Activated naive CD4-positive, alpha-beta T cell treated with anti-CD3 and anti-CD28 coated beads, Interleukin-2, amount 10 ng/mL, durations not matched to agents 7 days and 5 days (primary cell): ENCODE measurements around the gene TNFRSF8.

Experiments
- CTCF ChIA-PET: fragments of 350-600 bp; sonication (Branson Sonifier 250); formaldehyde crosslinking; loops from one replicate; lab custom pipeline; 2021; ENCODE audit warnings: antibody characterized with exemption; lab: Charles Lee
- DNase-seq: peaks from one replicate; pipeline ENCODE4 v3.0.0-alpha.2; 2020
- H3K27ac Mint-ChIP-seq: one replicate; pipeline ENCODE4 v1.8.0; 2021; ENCODE audit warnings: mild to moderate bottlenecking, moderate library complexity, mixed read lengths
- H3K27me3 Mint-ChIP-seq: one replicate; pipeline ENCODE4 v1.8.0; 2021; ENCODE audit warnings: mild to moderate bottlenecking, mixed read lengths
- H3K36me3 Mint-ChIP-seq: one replicate; pipeline ENCODE4 v1.8.0; 2021; ENCODE audit warnings: mixed read lengths
- H3K4me1 Mint-ChIP-seq: one replicate; pipeline ENCODE4 v1.8.0; 2021; ENCODE audit warnings: mixed read lengths
- H3K4me3 Mint-ChIP-seq: one replicate; pipeline ENCODE4 v1.8.0; 2021; ENCODE audit warnings: mild to moderate bottlenecking, moderate library complexity, mixed read lengths
- H3K9me3 Mint-ChIP-seq: one replicate; pipeline ENCODE4 v1.8.0; 2021; ENCODE audit warnings: mixed read lengths

The TNFRSF8 gene

DNA sequence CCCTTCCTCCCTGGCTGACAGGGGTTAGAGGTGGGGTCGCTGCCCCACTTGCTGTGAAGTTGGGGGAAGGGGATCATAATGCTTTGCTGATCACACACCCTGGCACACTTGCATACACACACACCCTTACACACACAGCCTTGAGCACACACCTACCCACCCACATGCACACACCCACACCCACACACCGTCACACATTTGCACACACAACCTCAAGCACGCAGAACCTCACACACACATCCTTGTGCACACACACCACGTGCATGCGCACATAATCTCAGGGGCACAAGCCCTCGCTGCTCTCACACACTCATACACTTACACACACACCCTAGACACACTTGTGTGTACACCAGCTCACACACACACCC is 16.4 kb upstream of the TNFRSF8 start:
- no peak for DNase-seq
- Mint-ChIP-seq H3K9me3 (no peaks in the 10 kb centered on the region), H3K27ac (no peak overlapping the region), H3K4me3 (no peak overlapping the region), H3K27me3 (peaks cover 28% of the 10 kb centered on the region), H3K36me3 (no peaks in the 10 kb centered on the region), H3K4me1 (peaks cover 4% of the 10 kb centered on the region)
- CTCF ChIA-PET: interaction anchor here (1.3 to 2.5 kb wide), 3 partner anchors 10 to 32 kb away, joined by 4 to 12 read pairs (median 5); no protein-coding TSS in a partner anchor

- Mint-ChIP-seq H3K4me3 (no peak overlapping the region), H3K9me3 (no peaks in the 10 kb centered on the region), H3K36me3 (no peaks in the 10 kb centered on the region), H3K27ac (no peak overlapping the region), H3K27me3 (peaks cover 32% of the 10 kb centered on the region), H3K4me1 (peaks cover 9% of the 10 kb centered on the region)
- peak; percentile 75 for DNase-seq
- CTCF ChIA-PET: interaction anchor here (0.6 to 2.5 kb wide), 4 partner anchors 10 to 32 kb away, joined by 3 to 12 read pairs (median 4); no protein-coding TSS in a partner anchor
These were observed 15.8 kb upstream of the TNFRSF8 start for GRCh38 chr1:12047120-12047876.

GRCh38 chr1:12048372-12048771 is 14.7 kb upstream of the TNFRSF8 start:
- CTCF ChIA-PET: no interaction called here
- no peaks in the 10 kb centered on the region for H3K36me3 Mint-ChIP-seq

GRCh38 chr1:12049616-12050015 is 13.5 kb upstream of the TNFRSF8 start:
- Mint-ChIP-seq H3K4me3 (no peak overlapping the region), H3K27me3 (peaks cover 30% of the 10 kb centered on the region), H3K27ac (no peak overlapping the region), H3K9me3 (no peaks in the 10 kb centered on the region), H3K36me3 (no peaks in the 10 kb centered on the region), H3K4me1 (peaks cover 16% of the 10 kb centered on the region)
- CTCF ChIA-PET: interaction anchor here (0.6 to 2.2 kb wide), 4 partner anchors 14 to 31 kb away, joined by 3 to 9 read pairs (median 5); partner anchors contain the start of gene TNFRSF8
- DNase-seq: no peak

More at GRCh38 chr1:12048372-12048771, 14.7 kb upstream of the TNFRSF8 start:
- DNase-seq: no peak
- Mint-ChIP-seq H3K27me3 (peaks cover 37% of the 10 kb centered on the region), H3K9me3 (no peaks in the 10 kb centered on the region), H3K4me3 (no peak overlapping the region), H3K27ac (no peak overlapping the region), H3K4me1 (peaks cover 16% of the 10 kb centered on the region)

GRCh38 chr1:12051361-12051760 is 11.7 kb upstream of the TNFRSF8 start:
- Mint-ChIP-seq H3K36me3 (no peaks in the 10 kb centered on the region), H3K4me3 (no peak overlapping the region), H3K27me3 (peaks cover 17% of the 10 kb centered on the region), H3K4me1 (peaks cover 14% of the 10 kb centered on the region), H3K27ac (peak overlapping the region; percentile 31), H3K9me3 (no peaks in the 10 kb centered on the region)
- CTCF ChIA-PET: interaction anchor here (1.7 kb wide), 2 partner anchors 14 to 28 kb away, joined by 3 to 6 read pairs; no protein-coding TSS in a partner anchor
- no peak for DNase-seq

DNA sequence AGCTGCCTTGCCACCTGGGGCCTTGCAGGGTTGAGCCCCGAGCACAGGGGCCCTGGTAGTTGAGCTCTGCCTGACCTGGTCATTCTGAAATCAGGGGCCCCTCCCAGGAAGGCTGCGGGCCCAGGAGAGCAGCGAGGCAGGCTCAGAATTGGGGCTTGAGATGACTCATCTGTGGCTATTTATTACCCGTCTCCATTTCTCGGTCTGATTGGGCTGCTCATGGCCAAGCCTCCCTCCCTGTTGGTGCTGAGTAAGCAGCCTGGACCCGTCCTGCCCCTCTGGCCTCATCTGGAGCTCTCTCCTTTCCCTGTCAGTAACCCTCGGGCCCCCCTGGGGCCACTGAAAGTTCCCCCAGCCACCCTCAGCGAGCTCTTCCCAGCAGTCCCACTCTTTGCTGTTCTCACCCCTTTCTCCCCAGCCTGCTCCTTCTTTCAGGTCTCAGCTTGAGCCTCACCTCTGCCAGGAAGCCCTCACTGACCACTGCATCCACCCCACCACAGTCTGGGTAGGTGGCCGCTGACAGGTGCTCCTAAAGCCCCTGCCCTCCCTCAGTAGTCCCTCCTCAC is 11.0 kb upstream of the TNFRSF8 start:
- H3K4me3 Mint-ChIP-seq: no peak overlapping the region
- H3K27me3 Mint-ChIP-seq: peaks cover 15% of the 10 kb centered on the region
- CTCF ChIA-PET: interaction anchor here (1.7 kb wide), 2 partner anchors 14 to 27 kb away, joined by 3 to 6 read pairs; no protein-coding TSS in a partner anchor
- H3K36me3 Mint-ChIP-seq: no peaks in the 10 kb centered on the region
- H3K27ac Mint-ChIP-seq: peak overlapping the region; percentile 19
- no peaks in the 10 kb centered on the region for H3K9me3 Mint-ChIP-seq
- DNase-seq: no peak
- H3K4me1 Mint-ChIP-seq: peaks cover 14% of the 10 kb centered on the region

DNA sequence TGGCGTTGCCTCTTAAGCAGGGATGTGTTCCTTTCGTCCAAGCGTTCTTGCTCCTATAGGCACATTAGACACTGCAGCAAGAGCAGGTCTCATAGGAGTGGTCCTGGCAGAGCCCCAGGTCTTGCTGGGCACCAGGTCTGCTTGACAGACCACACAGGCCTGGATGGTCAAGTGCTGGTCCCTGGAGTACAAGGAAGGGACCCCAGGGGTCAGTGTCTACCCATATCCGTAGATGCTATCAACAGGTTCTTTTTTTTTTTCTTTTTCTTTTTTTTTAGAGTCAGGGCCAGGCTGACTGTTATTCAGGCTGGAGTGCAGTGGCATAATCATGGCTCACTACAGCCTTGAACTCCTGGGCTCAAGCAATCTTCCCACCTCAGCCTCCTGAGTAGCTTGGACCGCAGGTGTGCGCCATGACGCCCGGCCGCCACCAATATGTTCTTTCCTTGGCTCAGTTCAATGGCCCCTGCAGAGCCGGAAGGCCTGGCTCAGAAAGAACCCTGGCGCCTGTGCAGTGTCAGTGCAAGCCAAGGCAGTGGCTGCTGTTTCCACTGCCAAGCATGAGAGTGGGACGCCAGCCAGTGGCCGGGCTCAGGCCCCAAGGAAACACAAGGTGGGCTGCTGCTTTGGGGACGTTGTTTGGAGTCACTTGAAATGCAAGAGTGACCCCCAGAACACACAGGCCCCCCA is 10.0 kb upstream of the TNFRSF8 start:
- Mint-ChIP-seq H3K9me3 (no peaks in the 10 kb centered on the region), H3K27me3 (peaks cover 15% of the 10 kb centered on the region), H3K36me3 (no peaks in the 10 kb centered on the region), H3K4me3 (no peak overlapping the region), H3K4me1 (peaks cover 14% of the 10 kb centered on the region), H3K27ac (no peak overlapping the region)
- DNase-seq: no peak
- CTCF ChIA-PET: interaction anchor here (1.1 to 1.7 kb wide), 2 partner anchors 15 to 37 kb away, joined by 3 read pairs; no protein-coding TSS in a partner anchor

DNA sequence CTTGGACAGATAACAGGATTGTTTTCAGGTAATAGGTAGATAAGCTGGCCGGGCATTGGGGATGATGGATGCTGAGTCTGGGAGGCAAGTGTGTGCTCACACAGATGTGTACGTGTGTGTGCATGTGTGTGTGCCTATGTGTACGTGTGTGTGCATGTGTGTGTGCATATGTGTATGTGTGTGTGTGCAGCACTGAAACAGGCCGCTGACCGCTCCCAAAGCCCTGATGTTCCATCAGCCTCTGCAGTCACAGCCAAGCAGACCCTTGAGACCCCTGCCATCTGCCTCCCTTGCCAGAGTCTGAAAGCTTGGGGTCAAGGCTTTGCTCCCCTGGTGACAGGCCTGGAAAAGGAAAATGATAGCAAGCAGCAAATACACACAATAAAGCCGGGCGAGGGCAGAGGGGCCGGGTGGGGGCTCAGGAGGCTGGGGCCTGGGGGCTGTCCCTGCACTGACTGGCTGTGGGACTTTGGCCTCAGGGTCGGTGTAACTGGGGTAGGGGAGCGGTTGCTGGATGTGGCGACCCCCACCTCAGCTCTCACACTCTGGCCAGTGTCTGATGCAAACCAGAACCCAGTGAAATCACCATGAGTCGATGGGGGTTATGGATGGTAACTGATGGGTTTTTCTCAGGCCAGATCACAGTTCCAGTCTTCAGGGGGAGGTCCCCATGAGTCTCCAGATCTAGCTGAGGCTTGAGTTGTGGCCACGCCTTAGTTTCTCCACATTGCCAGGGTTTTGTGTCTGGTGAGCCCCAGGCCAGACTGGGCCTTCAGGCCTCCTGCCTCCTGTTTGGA is 9.2 kb upstream of the TNFRSF8 start:
- peaks cover 22% of the 10 kb centered on the region for H3K27me3 Mint-ChIP-seq
- H3K27ac Mint-ChIP-seq: no peak overlapping the region
- H3K4me3 Mint-ChIP-seq: no peak overlapping the region
- CTCF ChIA-PET: interaction anchor here (1.1 kb wide), 1 partner anchor 38 kb away, joined by 3 read pairs; no protein-coding TSS in a partner anchor
- H3K9me3 Mint-ChIP-seq: no peaks in the 10 kb centered on the region
- no peaks in the 10 kb centered on the region for H3K36me3 Mint-ChIP-seq
- no peak for DNase-seq
- H3K4me1 Mint-ChIP-seq: peaks cover 14% of the 10 kb centered on the region

GRCh38 chr1:12055259-12055658 is 7.8 kb upstream of the TNFRSF8 start:
- CTCF ChIA-PET: interaction anchor here (0.8 to 1.2 kb wide), 2 partner anchors 11 to 16 kb away, joined by 3 read pairs; no protein-coding TSS in a partner anchor
- H3K4me3 Mint-ChIP-seq: no peak overlapping the region
- peaks cover 31% of the 10 kb centered on the region for H3K27me3 Mint-ChIP-seq
- H3K9me3 Mint-ChIP-seq: no peaks in the 10 kb centered on the region
- no peak for DNase-seq
- H3K4me1 Mint-ChIP-seq: peaks cover 22% of the 10 kb centered on the region
- no peaks in the 10 kb centered on the region for H3K36me3 Mint-ChIP-seq
- H3K27ac Mint-ChIP-seq: no peak overlapping the region

GRCh38 chr1:12056331-12056841 is 6.7 kb upstream of the TNFRSF8 start:
- DNase-seq: no peak
- H3K4me1 Mint-ChIP-seq: peaks cover 22% of the 10 kb centered on the region
- CTCF ChIA-PET: interaction anchor here (0.9 to 1.3 kb wide), 2 partner anchors 10 to 23 kb away, joined by 3 to 4 read pairs; no protein-coding TSS in a partner anchor
- peaks cover 37% of the 10 kb centered on the region for H3K27me3 Mint-ChIP-seq
- no peak overlapping the region for H3K4me3 Mint-ChIP-seq
- H3K9me3 Mint-ChIP-seq: no peaks in the 10 kb centered on the region
- H3K36me3 Mint-ChIP-seq: no peaks in the 10 kb centered on the region
- H3K27ac Mint-ChIP-seq: no peak overlapping the region

DNA sequence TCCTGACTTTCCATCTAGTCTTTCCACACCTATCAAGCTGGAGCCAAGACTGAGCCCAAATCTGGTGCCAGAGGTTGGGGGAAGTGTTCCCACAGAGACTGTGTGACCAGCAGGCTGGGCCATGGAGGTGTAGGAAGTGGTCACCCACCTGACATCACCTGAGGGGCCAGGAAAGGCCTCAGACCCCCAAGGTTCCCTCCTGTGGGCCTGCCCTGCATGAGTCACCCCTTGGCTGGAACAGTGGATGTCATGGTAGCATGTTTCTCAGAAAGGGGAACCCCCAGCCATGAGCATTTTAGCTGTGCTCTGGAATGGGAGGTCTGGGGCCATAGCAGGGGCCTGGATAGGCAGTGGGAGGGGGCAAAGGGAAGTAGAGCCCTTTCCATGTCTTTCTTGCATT is 5.7 kb upstream of the TNFRSF8 start:
- no peaks in the 10 kb centered on the region for H3K9me3 Mint-ChIP-seq
- CTCF ChIA-PET: interaction anchor here (0.9 to 1.0 kb wide), 2 partner anchors 11 to 22 kb away, joined by 4 to 5 read pairs; no protein-coding TSS in a partner anchor
- peaks cover 14% of the 10 kb centered on the region for H3K4me1 Mint-ChIP-seq
- H3K27ac Mint-ChIP-seq: no peak overlapping the region
- peaks cover 42% of the 10 kb centered on the region for H3K27me3 Mint-ChIP-seq
- no peak overlapping the region for H3K4me3 Mint-ChIP-seq
- no peak for DNase-seq
- H3K36me3 Mint-ChIP-seq: no peaks in the 10 kb centered on the region

DNA sequence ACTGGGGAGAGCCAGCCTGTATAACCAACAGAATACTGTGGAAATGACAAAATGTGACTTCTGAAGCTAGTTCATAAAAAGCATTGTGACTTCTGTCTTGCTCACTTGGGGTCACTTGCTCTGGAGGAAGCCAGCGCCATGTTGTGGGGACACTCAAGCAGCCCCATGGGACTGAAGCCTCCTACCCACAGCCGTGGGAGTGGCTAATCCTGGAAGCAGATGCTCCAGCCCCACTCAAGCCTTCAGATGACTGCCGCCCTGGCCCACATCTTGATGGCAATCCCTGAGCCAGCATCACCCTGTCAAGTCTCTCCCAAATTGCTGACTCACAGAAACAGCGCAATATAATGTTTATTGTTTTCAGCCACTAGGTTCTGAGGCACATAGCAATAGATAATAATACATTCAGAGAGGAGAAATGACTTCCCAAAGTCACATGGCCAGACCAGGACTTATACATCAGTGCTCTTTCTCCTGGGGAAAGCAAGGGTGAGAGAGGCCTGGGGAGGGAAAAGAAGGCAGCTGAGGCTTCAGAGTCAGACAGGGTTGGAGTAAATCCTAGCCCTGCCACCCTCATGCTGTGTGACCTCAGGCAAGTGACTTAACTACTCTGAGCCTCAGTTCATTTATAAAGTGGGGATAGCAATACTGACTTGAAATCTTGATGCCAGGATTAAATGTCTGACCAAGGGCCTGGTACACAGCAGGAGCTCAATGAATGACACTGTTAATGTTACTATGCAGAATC is 5.0 kb upstream of the TNFRSF8 start:
- CTCF ChIA-PET: interaction anchor here (1.0 kb wide), 1 partner anchor 22 kb away, joined by 5 read pairs; no protein-coding TSS in a partner anchor
- DNase-seq: no peak
- no peaks in the 10 kb centered on the region for H3K9me3 Mint-ChIP-seq
- H3K36me3 Mint-ChIP-seq: no peaks in the 10 kb centered on the region
- H3K4me1 Mint-ChIP-seq: peaks cover 12% of the 10 kb centered on the region
- H3K27me3 Mint-ChIP-seq: peaks cover 43% of the 10 kb centered on the region
- no peak overlapping the region for H3K27ac Mint-ChIP-seq
- no peak overlapping the region for H3K4me3 Mint-ChIP-seq
